SK-N-SH (cell line): Measurements from ENCODE around the gene KRTAP9-9.

Experiments used
- EP300 ChIP-seq, 2 experiments: IDR thresholded peaks; 2 replicates each; pipeline versions ENCODE4 v1.4.0 to v1.6.1; 2012; ENCODE audit warnings: borderline replicate concordance in 1 of 2, low read depth in 1 of 2, low read length in 1 of 2
- MEF2A ChIP-seq: IDR thresholded peaks from 2 replicates; pipeline ENCODE4 v1.4.0; 2012; ENCODE audit warnings: low read depth, borderline replicate concordance
- POLR2AphosphoS5 ChIP-seq: IDR thresholded peaks from 2 replicates; pipeline ENCODE4 v1.6.1; 2012; ENCODE audit warnings: low read depth, low read length
- RAD21 ChIP-seq: IDR thresholded peaks from 2 replicates; pipeline ENCODE4 v1.6.1; 2012; ENCODE audit warnings: mild to moderate bottlenecking, low read length
- SIN3A ChIP-seq: IDR thresholded peaks from 2 replicates; pipeline ENCODE4 v1.6.1; 2012; ENCODE audit warnings: low read depth, mild to moderate bottlenecking, low read length, moderate library complexity, borderline replicate concordance
- SMC3 ChIP-seq: IDR thresholded peaks from 2 replicates; pipeline ENCODE4 v1.6.1; 2012; ENCODE audit warnings: low read depth, low read length, improper control_type of control experiment
- TAF1 ChIP-seq: IDR thresholded peaks from 2 replicates; pipeline ENCODE4 v1.6.1; 2012; ENCODE audit warnings: low read depth, mild to moderate bottlenecking, low read length, moderate library complexity, borderline replicate concordance
- USF1 ChIP-seq: IDR thresholded peaks from 2 replicates; pipeline ENCODE4 v1.4.0; 2012; ENCODE audit warnings: low read depth, borderline replicate concordance
- TF ChIP-seq, protein P1 (sequence below): fragments of 200-600 bp; sonication (generic); IDR thresholded peaks from 2 replicates; pipeline ENCODE4 v1.6.1; 2017; ENCODE audit warnings: antibody characterized with exemption, mild to moderate bottlenecking, moderate library complexity
- TF ChIP-seq, protein P2 (sequence below): IDR thresholded peaks from 2 replicates; pipeline ENCODE4 v1.6.1; 2012; ENCODE audit warnings: mild to moderate bottlenecking, low read depth, low read length, moderate library complexity

- TF ChIP-seq, protein P1, sequence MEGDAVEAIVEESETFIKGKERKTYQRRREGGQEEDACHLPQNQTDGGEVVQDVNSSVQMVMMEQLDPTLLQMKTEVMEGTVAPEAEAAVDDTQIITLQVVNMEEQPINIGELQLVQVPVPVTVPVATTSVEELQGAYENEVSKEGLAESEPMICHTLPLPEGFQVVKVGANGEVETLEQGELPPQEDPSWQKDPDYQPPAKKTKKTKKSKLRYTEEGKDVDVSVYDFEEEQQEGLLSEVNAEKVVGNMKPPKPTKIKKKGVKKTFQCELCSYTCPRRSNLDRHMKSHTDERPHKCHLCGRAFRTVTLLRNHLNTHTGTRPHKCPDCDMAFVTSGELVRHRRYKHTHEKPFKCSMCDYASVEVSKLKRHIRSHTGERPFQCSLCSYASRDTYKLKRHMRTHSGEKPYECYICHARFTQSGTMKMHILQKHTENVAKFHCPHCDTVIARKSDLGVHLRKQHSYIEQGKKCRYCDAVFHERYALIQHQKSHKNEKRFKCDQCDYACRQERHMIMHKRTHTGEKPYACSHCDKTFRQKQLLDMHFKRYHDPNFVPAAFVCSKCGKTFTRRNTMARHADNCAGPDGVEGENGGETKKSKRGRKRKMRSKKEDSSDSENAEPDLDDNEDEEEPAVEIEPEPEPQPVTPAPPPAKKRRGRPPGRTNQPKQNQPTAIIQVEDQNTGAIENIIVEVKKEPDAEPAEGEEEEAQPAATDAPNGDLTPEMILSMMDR: no peak
- TF ChIP-seq, protein P2, sequence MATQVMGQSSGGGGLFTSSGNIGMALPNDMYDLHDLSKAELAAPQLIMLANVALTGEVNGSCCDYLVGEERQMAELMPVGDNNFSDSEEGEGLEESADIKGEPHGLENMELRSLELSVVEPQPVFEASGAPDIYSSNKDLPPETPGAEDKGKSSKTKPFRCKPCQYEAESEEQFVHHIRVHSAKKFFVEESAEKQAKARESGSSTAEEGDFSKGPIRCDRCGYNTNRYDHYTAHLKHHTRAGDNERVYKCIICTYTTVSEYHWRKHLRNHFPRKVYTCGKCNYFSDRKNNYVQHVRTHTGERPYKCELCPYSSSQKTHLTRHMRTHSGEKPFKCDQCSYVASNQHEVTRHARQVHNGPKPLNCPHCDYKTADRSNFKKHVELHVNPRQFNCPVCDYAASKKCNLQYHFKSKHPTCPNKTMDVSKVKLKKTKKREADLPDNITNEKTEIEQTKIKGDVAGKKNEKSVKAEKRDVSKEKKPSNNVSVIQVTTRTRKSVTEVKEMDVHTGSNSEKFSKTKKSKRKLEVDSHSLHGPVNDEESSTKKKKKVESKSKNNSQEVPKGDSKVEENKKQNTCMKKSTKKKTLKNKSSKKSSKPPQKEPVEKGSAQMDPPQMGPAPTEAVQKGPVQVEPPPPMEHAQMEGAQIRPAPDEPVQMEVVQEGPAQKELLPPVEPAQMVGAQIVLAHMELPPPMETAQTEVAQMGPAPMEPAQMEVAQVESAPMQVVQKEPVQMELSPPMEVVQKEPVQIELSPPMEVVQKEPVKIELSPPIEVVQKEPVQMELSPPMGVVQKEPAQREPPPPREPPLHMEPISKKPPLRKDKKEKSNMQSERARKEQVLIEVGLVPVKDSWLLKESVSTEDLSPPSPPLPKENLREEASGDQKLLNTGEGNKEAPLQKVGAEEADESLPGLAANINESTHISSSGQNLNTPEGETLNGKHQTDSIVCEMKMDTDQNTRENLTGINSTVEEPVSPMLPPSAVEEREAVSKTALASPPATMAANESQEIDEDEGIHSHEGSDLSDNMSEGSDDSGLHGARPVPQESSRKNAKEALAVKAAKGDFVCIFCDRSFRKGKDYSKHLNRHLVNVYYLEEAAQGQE: no peak
- TF ChIP-seq MEF2A (no peak), RAD21 (no peak), TAF1 (no peak), SMC3 (no peak), POLR2AphosphoS5 (no peak), USF1 (no peak), EP300 (IDR thresholded peaks at IDR 0.05; ENCODE audit: borderline replicate concordance in 1 of 2, low read depth in 1 of 2, low read length in 1 of 2) (no peak), SIN3A (no peak)
Observed at GRCh38 chr17:41301204-41301790, 46.1 kb downstream of the KRTAP9-9 start.
